Left hindlimb (tissue), 1 donor: ENCODE results near the gene MAEA.
"Not testable (repeated sequence)": the region's sequence is repeated elsewhere in the genome, so short reads cannot be mapped to it uniquely, and the experiment has no call there.

ENCODE experiments used
- DNase-seq: peaks from one replicate; pipeline ENCODE4 v3.0.0-alpha.2; 2018

The MAEA gene

GRCh38 chr4:1285151-1285789 is 4.4 kb upstream of the MAEA start:
- no peak for DNase-seq

- DNase-seq: no peak
These were observed 3.7 kb upstream of the MAEA start for GRCh38 chr4:1285790-1286553.

- no peak for DNase-seq
These were observed 905 bp upstream of the MAEA start for GRCh38 chr4:1288786-1289185.

GRCh38 chr4:1290165-1290977 is 680 bp downstream of the MAEA start:
- no peak for DNase-seq

GRCh38 chr4:1291091-1291490 is 1.4 kb downstream of the MAEA start:
- no peak for DNase-seq

- DNase-seq: no peak
These were observed 2.5 kb downstream of the MAEA start for GRCh38 chr4:1291996-1292702.

GRCh38 chr4:1292703-1293011 is 3.0 kb downstream of the MAEA start:
- not testable (repeated sequence) for DNase-seq

GRCh38 chr4:1293531-1293941 is 3.8 kb downstream of the MAEA start:
- no peak for DNase-seq

GRCh38 chr4:1293991-1294390 is 4.3 kb downstream of the MAEA start:
- DNase-seq: no peak

GRCh38 chr4:1294424-1294823 is 4.7 kb downstream of the MAEA start:
- no peak for DNase-seq

GRCh38 chr4:1294891-1295290 is 5.2 kb downstream of the MAEA start:
- no peak for DNase-seq

GRCh38 chr4:1295405-1296055 is 5.8 kb downstream of the MAEA start:
- no peak for DNase-seq

GRCh38 chr4:1296324-1297022 is 6.8 kb downstream of the MAEA start:
- no peak for DNase-seq

- no peak for DNase-seq
These were observed 7.3 kb downstream of the MAEA start for GRCh38 chr4:1297023-1297395.

GRCh38 chr4:1297456-1298325 is 8.0 kb downstream of the MAEA start:
- DNase-seq: no peak

- no peak for DNase-seq
These were observed 8.8 kb downstream of the MAEA start for GRCh38 chr4:1298461-1298860.

GRCh38 chr4:1299301-1299860 is 9.7 kb downstream of the MAEA start:
- no peak for DNase-seq

- no peak for DNase-seq
These were observed 11.1 kb downstream of the MAEA start for GRCh38 chr4:1300466-1301455.

GRCh38 chr4:1302159-1302558 is 12.5 kb downstream of the MAEA start:
- no peak for DNase-seq
